Parathyroid adenoma (tissue), 2 donors: ENCODE results near the gene TBC1D21.
"Not testable (repeated sequence)": the region's sequence is repeated elsewhere in the genome, so short reads cannot be mapped to it uniquely, and the experiment has no call there.

Experiments used
- H2AFZ ChIP-seq: fragments of 300-600 bp; sonication (generic); one replicate; pipeline ENCODE4 v1.7.0; 2017; ENCODE audit warnings: antibody characterized with exemption, mild to moderate bottlenecking
- H3K27ac ChIP-seq: fragments of 300-600 bp; sonication (generic); one replicate; pipeline ENCODE4 v1.7.0; 2017
- H3K27me3 ChIP-seq: fragments of 300-600 bp; sonication (generic); one replicate; pipeline ENCODE4 v1.7.0; 2017; ENCODE audit warnings: low read length; ENCODE audit not compliant: control insufficient read depth, insufficient read depth
- H3K36me3 ChIP-seq: fragments of 300-600 bp; sonication (generic); one replicate; pipeline ENCODE4 v1.7.0; 2017; ENCODE audit warnings: low read length; ENCODE audit not compliant: control insufficient read depth, insufficient read depth
- H3K4me1 ChIP-seq: fragments of 300-600 bp; sonication (generic); one replicate; pipeline ENCODE4 v1.7.0; 2017; ENCODE audit warnings: control low read depth
- H3K4me2 ChIP-seq: fragments of 300-600 bp; sonication (generic); one replicate; pipeline ENCODE4 v1.7.0; 2017; ENCODE audit warnings: low read length
- H3K4me3 ChIP-seq: fragments of 300-600 bp; sonication (generic); one replicate; pipeline ENCODE4 v1.7.0; 2017; ENCODE audit warnings: low read depth, low read length
- H3K79me2 ChIP-seq: fragments of 300-600 bp; sonication (generic); one replicate; pipeline ENCODE4 v1.7.0; 2017; ENCODE audit warnings: control low read depth
- H3K9ac ChIP-seq: fragments of 300-600 bp; sonication (generic); one replicate; pipeline ENCODE4 v1.7.0; 2017; ENCODE audit warnings: mild to moderate bottlenecking
- H3K9me3 ChIP-seq: fragments of 300-600 bp; sonication (generic); one replicate; pipeline ENCODE4 v1.7.0; 2017; ENCODE audit warnings: low read length; ENCODE audit not compliant: control insufficient read depth
- CTCF ChIP-seq: fragments of 300-600 bp; sonication (generic); IDR thresholded peaks from one replicate; pipeline ENCODE4 v1.7.0; 2017; ENCODE audit warnings: antibody characterized with exemption, mild to moderate bottlenecking
- donor health status: primary hyperparathyroidism.

TBC1D21 gene

GRCh38 chr15:73935547-73935946, 62.2 kb downstream of the TBC1D21 start:
- no peaks in the 10 kb centered on the region for H3K36me3 ChIP-seq
- peaks cover 6% of the 10 kb centered on the region for H3K79me2 ChIP-seq
- no peaks in the 10 kb centered on the region for H3K27me3 ChIP-seq
- no peak overlapping the region for H3K4me2 ChIP-seq
- no peaks in the 10 kb centered on the region for H3K9me3 ChIP-seq
- peak overlapping the region; percentile 79 for H3K27ac ChIP-seq
- H3K4me1 ChIP-seq: peaks cover 30% of the 10 kb centered on the region
- H2AFZ ChIP-seq: no peak overlapping the region
- no peak overlapping the region for H3K4me3 ChIP-seq
- H3K9ac ChIP-seq: no peak overlapping the region
- no peak for TF ChIP-seq CTCF

- no peaks in the 10 kb centered on the region for H3K9me3 ChIP-seq
- no peaks in the 10 kb centered on the region for H3K27me3 ChIP-seq
- no peak overlapping the region for H3K4me3 ChIP-seq
- peak overlapping the region; percentile 79 for H3K27ac ChIP-seq
- peaks cover 6% of the 10 kb centered on the region for H3K79me2 ChIP-seq
- peaks cover 36% of the 10 kb centered on the region for H3K4me1 ChIP-seq
- no peaks in the 10 kb centered on the region for H3K36me3 ChIP-seq
- TF ChIP-seq CTCF: peak; percentile 27
- peak overlapping the region; percentile 33 for H3K4me2 ChIP-seq
- H3K9ac ChIP-seq: no peak overlapping the region
- peak overlapping the region; percentile 22 for H2AFZ ChIP-seq
Observed at GRCh38 chr15:73936181-73936580, 62.8 kb downstream of the TBC1D21 start.

- H3K4me3 ChIP-seq: no peak overlapping the region
- H3K79me2 ChIP-seq: peaks cover 6% of the 10 kb centered on the region
- H3K27me3 ChIP-seq: no peaks in the 10 kb centered on the region
- H2AFZ ChIP-seq: peak overlapping the region; percentile 22
- H3K9ac ChIP-seq: no peak overlapping the region
- H3K4me1 ChIP-seq: peaks cover 42% of the 10 kb centered on the region
- H3K4me2 ChIP-seq: peak overlapping the region; percentile 33
- no peaks in the 10 kb centered on the region for H3K9me3 ChIP-seq
- H3K36me3 ChIP-seq: no peaks in the 10 kb centered on the region
- peak overlapping the region; percentile 79 for H3K27ac ChIP-seq
- no peak for TF ChIP-seq CTCF
Observed at GRCh38 chr15:73936588-73937290, 63.4 kb downstream of the TBC1D21 start.

- H2AFZ ChIP-seq: no peak overlapping the region
- H3K9ac ChIP-seq: no peak overlapping the region
- TF ChIP-seq CTCF: no peak
- peaks cover 43% of the 10 kb centered on the region for H3K4me1 ChIP-seq
- no peak overlapping the region for H3K4me2 ChIP-seq
- H3K36me3 ChIP-seq: no peaks in the 10 kb centered on the region
- H3K4me3 ChIP-seq: no peak overlapping the region
- H3K9me3 ChIP-seq: no peaks in the 10 kb centered on the region
- no peak overlapping the region for H3K27ac ChIP-seq
- peaks cover 6% of the 10 kb centered on the region for H3K79me2 ChIP-seq
- no peaks in the 10 kb centered on the region for H3K27me3 ChIP-seq
Observed at GRCh38 chr15:73937296-73937695, 63.9 kb downstream of the TBC1D21 start.

GRCh38 chr15:73937726-73938125, 64.4 kb downstream of the TBC1D21 start:
- no peak overlapping the region for H3K4me3 ChIP-seq
- H3K4me1 ChIP-seq: peaks cover 43% of the 10 kb centered on the region
- H3K9ac ChIP-seq: no peak overlapping the region
- no peaks in the 10 kb centered on the region for H3K9me3 ChIP-seq
- H3K36me3 ChIP-seq: no peaks in the 10 kb centered on the region
- no peaks in the 10 kb centered on the region for H3K27me3 ChIP-seq
- H3K4me2 ChIP-seq: no peak overlapping the region
- no peak for TF ChIP-seq CTCF
- H3K79me2 ChIP-seq: peaks cover 6% of the 10 kb centered on the region
- H3K27ac ChIP-seq: no peak overlapping the region
- H2AFZ ChIP-seq: no peak overlapping the region

- H3K27me3 ChIP-seq, H3K9me3 ChIP-seq: not testable (repeated sequence)
- H3K4me1 ChIP-seq: peaks cover 43% of the 10 kb centered on the region
Observed at GRCh38 chr15:73938516-73938915, 65.2 kb downstream of the TBC1D21 start.

More at GRCh38 chr15:73938516-73938915, 65.2 kb downstream of the TBC1D21 start:
- not testable (repeated sequence) for H3K4me2 ChIP-seq, H3K79me2 ChIP-seq, H3K27ac ChIP-seq, H3K36me3 ChIP-seq, H3K4me3 ChIP-seq, H3K9ac ChIP-seq, H2AFZ ChIP-seq
